ENCODE data around the gene BDNF.
"Not testable (repeated sequence)": the region's sequence is repeated elsewhere in the genome, so short reads cannot be mapped to it uniquely, and the experiment has no call there.

Gene BDNF

DNA sequence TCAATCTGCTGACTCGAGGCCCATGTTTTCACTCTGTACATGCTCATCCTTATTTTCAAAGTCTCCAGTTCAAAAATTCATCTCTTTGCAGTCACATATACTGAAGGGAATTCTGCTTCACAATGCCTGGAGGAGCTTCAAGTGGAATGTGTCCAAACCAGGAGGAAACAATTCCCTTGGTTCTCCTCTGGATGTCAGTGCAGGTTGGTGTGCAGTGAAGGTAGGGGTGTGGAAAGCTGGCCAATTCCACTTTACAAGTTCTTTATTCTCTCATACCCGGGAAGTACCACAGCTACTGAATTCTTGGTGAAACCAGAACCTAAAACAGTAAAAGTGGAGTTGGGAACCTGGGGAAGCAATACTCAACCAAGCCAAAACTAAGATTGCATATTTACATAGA is 57.3 kb downstream of the BDNF start:
- no peak overlapping the region for H2AFZ ChIP-seq (ENCODE audit: insufficient read depth, low read length, poor library complexity)
- no peak overlapping the region for H3K23ac ChIP-seq (ENCODE audit: low read length)
- no peaks in the 10 kb centered on the region for H3K36me3 ChIP-seq (ENCODE audit: control insufficient read depth in 1 of 2, insufficient read depth in 2 of 2, low read length in 2 of 2)
- no peak overlapping the region for H4K91ac ChIP-seq (ENCODE audit: low read depth, low read length)
- H3K79me2 ChIP-seq (ENCODE audit: control insufficient read depth, insufficient read depth, low read length, poor library complexity): no peaks in the 10 kb centered on the region
- H3K18ac ChIP-seq (ENCODE audit: low read length): no peak overlapping the region
- no CpG with 5 or more reads among the region's 2 CpGs for WGBS (ENCODE audit: extremely low coverage, insufficient coverage, insufficient read length)
- H2BK5ac ChIP-seq (ENCODE audit: low read depth, low read length, poor library complexity): no peak overlapping the region
- no peak overlapping the region for H4K8ac ChIP-seq (ENCODE audit: low read depth, low read length)
- H3K4ac ChIP-seq (ENCODE audit: low read depth, low read length): no peak overlapping the region
- no peak overlapping the region for H3K9ac ChIP-seq (ENCODE audit: low read length)
- no peak overlapping the region for H3K14ac ChIP-seq (ENCODE audit: low read length)
- no peak overlapping the region for H2BK12ac ChIP-seq (ENCODE audit: low read length)
- no peaks in the 10 kb centered on the region for H3K79me1 ChIP-seq (ENCODE audit: low read length)
- no peak overlapping the region for H3K4me3 ChIP-seq (ENCODE audit: low read depth, low read length)
- no peak for DNase-seq
- H2AK5ac ChIP-seq (ENCODE audit: low read length): no peak overlapping the region
- H2BK120ac ChIP-seq (ENCODE audit: insufficient read depth, low read length, poor library complexity): no peak overlapping the region
- H3K4me2 ChIP-seq (ENCODE audit: low read length): no peak overlapping the region
- H3K27me3 ChIP-seq (ENCODE audit: insufficient read depth, low read length): no peaks in the 10 kb centered on the region
- H3K4me1 ChIP-seq (ENCODE audit: control insufficient read depth in 1 of 2, insufficient read depth in 2 of 2, low read length in 2 of 2): no peaks in the 10 kb centered on the region
- H4K12ac ChIP-seq (ENCODE audit: low read depth, low read length): no peak overlapping the region
- no peak overlapping the region for H3K27ac ChIP-seq (ENCODE audit: low read depth, low read length)
- H3K9me3 ChIP-seq (ENCODE audit: insufficient read depth, low read depth, low read length): peaks cover 1% of the 10 kb centered on the region

DNA sequence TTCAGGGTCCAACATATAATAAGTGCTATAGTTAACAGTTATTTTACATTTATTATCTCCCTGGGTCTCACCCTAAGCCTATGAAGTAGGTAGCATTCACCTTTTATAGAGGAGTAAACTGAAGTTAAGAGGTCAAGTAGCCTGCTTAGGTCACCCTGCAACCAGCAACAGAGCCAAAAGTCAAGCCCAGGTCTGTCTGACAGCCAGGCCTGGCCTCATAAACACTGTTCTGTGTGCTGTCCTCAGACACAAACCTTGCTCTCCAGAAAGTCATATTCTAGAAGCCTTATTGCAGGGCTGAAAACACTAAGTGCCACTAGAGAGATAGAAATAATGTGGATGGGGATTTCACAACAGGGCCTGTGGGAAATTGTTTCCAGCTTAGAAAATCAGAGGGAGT is 59.3 kb downstream of the BDNF start:
- no peak overlapping the region for H2BK5ac ChIP-seq (ENCODE audit: low read depth, low read length, poor library complexity)
- H3K36me3 ChIP-seq (ENCODE audit: control insufficient read depth in 1 of 2, insufficient read depth in 2 of 2, low read length in 2 of 2): no peaks in the 10 kb centered on the region
- H3K4me2 ChIP-seq (ENCODE audit: low read length): no peak overlapping the region
- no peak overlapping the region for H3K18ac ChIP-seq (ENCODE audit: low read length)
- no peak overlapping the region for H3K9ac ChIP-seq (ENCODE audit: low read length)
- H4K12ac ChIP-seq (ENCODE audit: low read depth, low read length): no peak overlapping the region
- H2BK120ac ChIP-seq (ENCODE audit: insufficient read depth, low read length, poor library complexity): no peak overlapping the region
- no peaks in the 10 kb centered on the region for H3K4me1 ChIP-seq (ENCODE audit: control insufficient read depth in 1 of 2, insufficient read depth in 2 of 2, low read length in 2 of 2)
- H2BK12ac ChIP-seq (ENCODE audit: low read length): no peak overlapping the region
- H3K79me2 ChIP-seq (ENCODE audit: control insufficient read depth, insufficient read depth, low read length, poor library complexity): no peaks in the 10 kb centered on the region
- H3K79me1 ChIP-seq (ENCODE audit: low read length): peaks cover 4% of the 10 kb centered on the region
- DNase-seq: no peak
- H3K14ac ChIP-seq (ENCODE audit: low read length): no peak overlapping the region
- H3K4me3 ChIP-seq (ENCODE audit: low read depth, low read length): no peak overlapping the region
- H3K4ac ChIP-seq (ENCODE audit: low read depth, low read length): no peak overlapping the region
- no peak overlapping the region for H3K27ac ChIP-seq (ENCODE audit: low read depth, low read length)
- no peak overlapping the region for H2AFZ ChIP-seq (ENCODE audit: insufficient read depth, low read length, poor library complexity)
- H4K8ac ChIP-seq (ENCODE audit: low read depth, low read length): no peak overlapping the region
- H3K23ac ChIP-seq (ENCODE audit: low read length): no peak overlapping the region
- no peaks in the 10 kb centered on the region for H3K27me3 ChIP-seq (ENCODE audit: insufficient read depth, low read length)
- peaks cover 1% of the 10 kb centered on the region for H3K9me3 ChIP-seq (ENCODE audit: insufficient read depth, low read depth, low read length)
- H4K91ac ChIP-seq (ENCODE audit: low read depth, low read length): no peak overlapping the region
- no peak overlapping the region for H2AK5ac ChIP-seq (ENCODE audit: low read length)

DNA sequence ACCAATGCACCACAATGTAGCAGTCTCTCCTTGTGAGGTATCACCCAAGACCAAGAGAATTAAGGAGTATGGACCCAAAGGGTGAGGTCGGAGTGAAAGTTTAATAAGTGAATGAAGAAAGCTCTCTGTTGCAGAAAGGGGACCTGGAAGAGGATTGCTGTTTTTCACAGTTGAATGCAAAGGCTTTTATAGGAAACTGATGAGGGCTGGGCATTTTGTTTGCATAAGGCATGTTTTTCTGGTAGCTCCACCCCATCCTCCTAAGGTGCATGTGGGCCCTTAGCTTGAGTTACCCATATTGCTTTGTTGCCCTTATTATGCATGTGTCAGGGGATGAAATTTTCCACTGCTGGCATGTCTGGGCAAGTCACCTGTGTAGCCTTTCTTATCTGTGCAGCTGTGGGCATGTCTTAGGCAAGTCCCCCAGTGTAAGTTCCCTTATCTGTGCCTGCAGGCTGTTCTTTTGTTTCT is 64.7 kb downstream of the BDNF start:
- Histone ChIP-seq H3K18ac (ENCODE audit: low read length) (no peak overlapping the region), H2BK120ac (ENCODE audit: insufficient read depth, low read length, poor library complexity) (peak overlapping the region; percentile 62), H4K12ac (ENCODE audit: low read depth, low read length) (no peak overlapping the region), H3K27ac (ENCODE audit: low read depth, low read length) (peak overlapping the region; percentile 54), H2BK12ac (ENCODE audit: low read length) (no peak overlapping the region), H3K79me2 (ENCODE audit: control insufficient read depth, insufficient read depth, low read length, poor library complexity) (no peaks in the 10 kb centered on the region), H3K4me3 (ENCODE audit: low read depth, low read length) (no peak overlapping the region), H2AFZ (ENCODE audit: insufficient read depth, low read length, poor library complexity) (no peak overlapping the region), H3K4ac (ENCODE audit: low read depth, low read length) (no peak overlapping the region), H3K23ac (ENCODE audit: low read length) (no peak overlapping the region), H3K14ac (ENCODE audit: low read length) (no peak overlapping the region), H3K27me3 (ENCODE audit: insufficient read depth, low read length) (no peaks in the 10 kb centered on the region), H3K79me1 (ENCODE audit: low read length) (peaks cover 4% of the 10 kb centered on the region), H3K9me3 (ENCODE audit: insufficient read depth, low read depth, low read length) (peaks cover 1% of the 10 kb centered on the region), H2BK5ac (ENCODE audit: low read depth, low read length, poor library complexity) (peak overlapping the region; percentile 57), H4K8ac (ENCODE audit: low read depth, low read length) (no peak overlapping the region), H2AK5ac (ENCODE audit: low read length) (no peak overlapping the region), H3K36me3 (ENCODE audit: control insufficient read depth in 1 of 2, insufficient read depth in 2 of 2, low read length in 2 of 2) (no peaks in the 10 kb centered on the region), H4K91ac (ENCODE audit: low read depth, low read length) (peak overlapping the region; percentile 51), H3K9ac (ENCODE audit: low read length) (no peak overlapping the region), H3K4me1 (ENCODE audit: control insufficient read depth in 1 of 2, insufficient read depth in 2 of 2, low read length in 2 of 2) (no peaks in the 10 kb centered on the region), H3K4me2 (ENCODE audit: low read length) (no peak overlapping the region)
- WGBS (ENCODE audit: extremely low coverage, insufficient coverage, insufficient read length): no CpG with 5 or more reads among the region's 1 CpG
- peak; percentile 31 to 34 for DNase-seq

DNA sequence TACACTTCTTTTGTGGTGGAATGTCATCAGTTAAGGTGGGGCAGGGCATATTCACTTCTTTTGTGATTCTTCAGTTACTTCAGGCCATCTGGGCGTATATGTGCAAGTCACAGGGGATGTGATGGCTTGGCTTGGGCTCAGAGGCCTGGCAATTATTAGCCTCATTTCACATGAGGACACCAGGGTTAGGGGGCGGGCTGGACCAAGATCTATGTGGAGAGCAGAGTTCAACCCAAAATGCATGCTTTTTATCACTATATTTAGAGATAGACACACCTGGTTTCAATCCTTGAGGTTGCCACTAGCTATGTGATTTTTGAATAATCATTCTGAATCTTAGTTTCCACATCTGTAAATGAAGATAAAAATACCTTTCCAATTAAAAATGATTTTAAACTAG is 65.5 kb downstream of the BDNF start:
- not testable (repeated sequence) for H3K36me3 ChIP-seq (ENCODE audit: control insufficient read depth in 1 of 2, insufficient read depth in 2 of 2, low read length in 2 of 2); H3K4me3 ChIP-seq (ENCODE audit: low read depth, low read length); H3K14ac ChIP-seq (ENCODE audit: low read length); H4K12ac ChIP-seq (ENCODE audit: low read depth, low read length); H2BK120ac ChIP-seq (ENCODE audit: insufficient read depth, low read length, poor library complexity); H3K9ac ChIP-seq (ENCODE audit: low read length); H3K27me3 ChIP-seq (ENCODE audit: insufficient read depth, low read length); H2AK5ac ChIP-seq (ENCODE audit: low read length); H3K79me2 ChIP-seq (ENCODE audit: control insufficient read depth, insufficient read depth, low read length, poor library complexity); H3K18ac ChIP-seq (ENCODE audit: low read length); H2AFZ ChIP-seq (ENCODE audit: insufficient read depth, low read length, poor library complexity); H3K4me2 ChIP-seq (ENCODE audit: low read length); H3K27ac ChIP-seq (ENCODE audit: low read depth, low read length); H2BK12ac ChIP-seq (ENCODE audit: low read length); H3K4ac ChIP-seq (ENCODE audit: low read depth, low read length); DNase-seq; H3K4me1 ChIP-seq (ENCODE audit: control insufficient read depth in 1 of 2, insufficient read depth in 2 of 2, low read length in 2 of 2); H4K8ac ChIP-seq (ENCODE audit: low read depth, low read length); H3K9me3 ChIP-seq (ENCODE audit: insufficient read depth, low read depth, low read length); H3K23ac ChIP-seq (ENCODE audit: low read length); H3K79me1 ChIP-seq (ENCODE audit: low read length)
- whole genome bisulfite sequencing (ENCODE audit: extremely low coverage, insufficient coverage, insufficient read length): no CpG with 5 or more reads among the region's 2 CpGs
- H2BK5ac ChIP-seq (ENCODE audit: low read depth, low read length, poor library complexity): peak overlapping the region; percentile 56
- H4K91ac ChIP-seq (ENCODE audit: low read depth, low read length): peak overlapping the region; percentile 14

Measured in trophoblast cell (in vitro differentiated cells and primary cell).